GM12872 (cell line): ENCODE measurements around the gene GRIA4.

Experiments used
- CTCF ChIP-seq: IDR thresholded peaks from 3 replicates; pipeline ENCODE4 v1.5.1; 2011; ENCODE audit warnings: low read depth, mild to moderate bottlenecking, low read length, moderate library complexity; ENCODE audit not compliant: insufficient read depth

Gene GRIA4

GRCh38 chr11:105719073-105719822, 109.4 kb downstream of the GRIA4 start:
- no peak for TF ChIP-seq CTCF

GRCh38 chr11:105720096-105720495, 110.2 kb downstream of the GRIA4 start:
- TF ChIP-seq CTCF = no peak

- no peak for TF ChIP-seq CTCF
These were observed 113.4 kb downstream of the GRIA4 start for GRCh38 chr11:105723269-105723668.

- no peak for TF ChIP-seq CTCF
These were observed 122.7 kb downstream of the GRIA4 start for GRCh38 chr11:105732611-105733010.

- TF ChIP-seq CTCF = no peak
These were observed 124.6 kb downstream of the GRIA4 start for GRCh38 chr11:105734426-105734825.

GRCh38 chr11:105738251-105738650, 128.4 kb downstream of the GRIA4 start:
- TF ChIP-seq CTCF = no peak

GRCh38 chr11:105738986-105739795, 129.3 kb downstream of the GRIA4 start:
- no peak for TF ChIP-seq CTCF
